Spleen (tissue), 11 donors: ENCODE results near the gene PSME1. TPM values are rescaled to one million over a fixed set of nuclear protein-coding genes. Genes with fewer than 3 reads are reported as not detected.

ENCODE experiments used
- DNase-seq: peaks from one replicate; pipeline ENCODE4 v3.0.0-alpha.2; 2020
- H3K27ac ChIP-seq, 8 donors: fragments of 200-600 bp; sonication (generic) in 7 of 8; 1 replicate in 4 of 8; 2 replicates in 4 of 8; pipeline versions ENCODE4 v1.5.0 to v1.8.0; 2016 to 2021; ENCODE audit warnings: inconsistent platforms in 4 of 8, mild to moderate bottlenecking in 4 of 8, moderate library complexity in 1 of 8
- H3K27me3 ChIP-seq, 7 donors: fragments of 200-600 bp; sonication (generic) in 6 of 7; replicated peaks in 1 of 7; 1 replicate in 4 of 7; 2 replicates in 3 of 7; pipeline versions ENCODE4 v1.5.0 to v1.8.0; 2016 to 2021; ENCODE audit warnings: inconsistent platforms in 3 of 7, mild to moderate bottlenecking in 1 of 7
- H3K36me3 ChIP-seq, 6 donors: fragments of 200-600 bp; sonication (generic) in 5 of 6; 1 replicate in 4 of 6; 2 replicates in 2 of 6; pipeline versions ENCODE4 v1.5.0 to v1.8.0; 2016 to 2021; ENCODE audit warnings: inconsistent platforms in 2 of 6
- H3K4me1 ChIP-seq, 6 donors: fragments of 200-600 bp; sonication (generic) in 5 of 6; 1 replicate in 3 of 6; 2 replicates in 3 of 6; pipeline versions ENCODE4 v1.5.0 to v1.8.0; 2016 to 2021; ENCODE audit warnings: inconsistent platforms in 3 of 6
- H3K4me3 ChIP-seq, 8 donors: fragments of 200-600 bp; sonication (generic) in 7 of 8; 1 replicate in 4 of 8; 2 replicates in 4 of 8; pipeline versions ENCODE4 v1.5.0 to v1.8.0; 2016 to 2021; ENCODE audit warnings: inconsistent platforms in 4 of 8, mild to moderate bottlenecking in 4 of 8, moderate library complexity in 2 of 8
- H3K9me3 ChIP-seq, 8 donors: fragments of 200-600 bp; sonication (generic) in 7 of 8; 1 replicate in 4 of 8; 2 replicates in 4 of 8; pipeline versions ENCODE4 v1.5.0 to v1.8.0; 2016 to 2021; ENCODE audit warnings: inconsistent platforms in 4 of 8
- CTCF ChIP-seq, 11 experiments: fragments of 200-600 bp in 7 of 11; fragments of 450-650 bp in 4 of 11; sonication (generic) in 4 of 11; IDR thresholded peaks in 8 of 11; conservative IDR thresholded peaks in 3 of 11; 1 replicate in 7 of 11; 2 replicates in 4 of 11; pipeline versions ENCODE4 v1.4.0 to v1.8.0; 2016 to 2021; ENCODE audit warnings: antibody characterized with exemption in 11 of 11, inconsistent platforms in 4 of 11, mild to moderate bottlenecking in 1 of 11
- POLR2A ChIP-seq, 3 donors: fragments of 450-650 bp; IDR thresholded peaks; one replicate each; pipeline ENCODE4 v1.5.1; 2017; ENCODE audit warnings: antibody characterized with exemption in 3 of 3, mild to moderate bottlenecking in 1 of 3
- POLR2AphosphoS5 ChIP-seq, 3 donors: sonication (generic); formaldehyde crosslinking; IDR thresholded peaks; one replicate each; pipeline ENCODE4 v1.5.1; 2017; ENCODE audit warnings: antibody characterized with exemption in 3 of 3
- whole genome bisulfite sequencing, 5 donors: extraction: QIAGEN DNeasy Blood & Tissue Kit in 3 of 5; methylation state at CpG; one replicate each; pipeline versions ENCODE4 v1.1.5 to v1.1.7; 2013 to 2018; 5-methylcytosine and 5-hydroxymethylcytosine counted together
- intact Hi-C: fragments of 100-400 bp; cut with DNase I; formaldehyde crosslinking; loops from one replicate; pipeline ENCODE4 v1.15.0; 2023; ENCODE audit warnings: low total_unique reads
- polyA plus RNA-seq, 3 donors: library from polyadenylated mRNA; stranded (reverse); fragments of 200-250 nt; gene quantifications; one replicate each; pipeline ENCODE4 v1.2.1, GENCODE V29; 2013
- total RNA-seq, 7 donors: library from RNA; depleted of rRNA in 3 of 7; stranded (reverse); fragments of >200 nt in 3 of 7; fragmentation: NEBNext Ultra II Directional in 4 of 7; extraction: Animal tissue kit (Norgen Biotek cat#: 25700) in 4 of 7; gene quantifications; one replicate each; pipeline versions ENCODE4 v1.1.0 to v1.2.1, GENCODE V29; 2016 to 2021
- donor health status: healthy with polysubstance abuse.
- donor health status: DM: no; HTN: no; CAD: no; lungs with moderate emphysema.
- donor health status: DM: no; HTN: no; CAD: no.
- donor health status: Bipolar disorder and iron deficiency.
- donor health status: healthy.
- donor health status: DM: no; HTN: no; CAD: no.
- donor health status: DM: yes; HTN: yes; CAD: no.

PSME1 gene
- total and polyA plus RNA-seq, 10 donors: 157 to 441 (median 253) TPM

- H3K4me3 ChIP-seq: peak overlapping the region; percentile 76 to 99 (median 95)
- no peak for DNase-seq
- H3K36me3 ChIP-seq: peaks cover 9 to 74% (median 59%) of the 10 kb centered on the region in 6 donors
- H3K27me3 ChIP-seq: no peaks in the 10 kb centered on the region
- intact Hi-C loops: no loop called here
- peaks cover 25 to 76% (median 55%) of the 10 kb centered on the region in 6 donors for H3K4me1 ChIP-seq
- no peaks in the 10 kb centered on the region for H3K9me3 ChIP-seq
- WGBS, 5 donors: 6 to 9% (median 8%) methylated on average over 18 to 29 of the region's 29 CpGs
- TF ChIP-seq POLR2A (IDR thresholded peaks at IDR 0.05) (no peak), CTCF (IDR thresholded peaks at IDR 0.05 in 8 of 11, conservative IDR thresholded peaks at IDR 0.05 in 3 of 11) (no peak), POLR2AphosphoS5 (IDR thresholded peaks at IDR 0.05) (no peak)
- peak overlapping the region; percentile 79 to 99 (median 96) for H3K27ac ChIP-seq
Observed at GRCh38 chr14:24147761-24148428, 11.9 kb downstream of the PSME1 start.

- no peaks in the 10 kb centered on the region for H3K27me3 ChIP-seq
- WGBS, 5 donors: 92 to 98% (median 95%) methylated on average over 3 of the region's 3 CpGs
- TF ChIP-seq POLR2A (IDR thresholded peaks at IDR 0.05) (no peak), POLR2AphosphoS5 (IDR thresholded peaks at IDR 0.05) (no peak), CTCF (IDR thresholded peaks at IDR 0.05 in 8 of 11, conservative IDR thresholded peaks at IDR 0.05 in 3 of 11) (no peak)
- H3K4me1 ChIP-seq: peaks cover 24 to 61% (median 48%) of the 10 kb centered on the region in 6 donors
- H3K36me3 ChIP-seq: peaks cover 9 to 74% (median 62%) of the 10 kb centered on the region in 6 donors
- no peak overlapping the region for H3K4me3 ChIP-seq
- H3K9me3 ChIP-seq: no peaks in the 10 kb centered on the region
- H3K27ac ChIP-seq: no peak overlapping the region
- intact Hi-C loops: no loop called here
- DNase-seq: no peak
Observed at GRCh38 chr14:24149302-24149969, 13.4 kb downstream of the PSME1 start.

DNA sequence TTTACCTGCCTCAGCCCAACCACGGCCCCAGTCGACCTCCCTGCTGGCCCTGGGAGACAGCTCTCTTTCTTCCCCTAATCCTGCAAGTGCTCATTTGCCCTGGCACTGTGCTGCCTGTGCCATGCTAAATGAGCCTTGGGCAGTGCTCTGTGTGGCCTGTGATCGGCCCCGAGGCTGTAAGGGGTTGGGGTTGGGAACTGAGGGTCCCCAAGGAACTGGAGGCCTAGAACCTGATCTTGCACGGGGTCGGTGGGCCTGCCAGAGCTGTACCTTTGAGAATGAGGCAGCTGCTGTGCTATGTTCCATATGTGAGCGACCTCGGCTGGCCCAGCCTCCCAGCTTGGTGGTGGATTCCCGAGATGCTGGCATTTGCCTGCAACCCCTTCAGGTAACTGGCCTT is 14.1 kb downstream of the PSME1 start:
- 95 to 98% (median 96%) methylated on average over 8 to 9 of the region's 9 CpGs for WGBS, 5 donors
- H3K9me3 ChIP-seq: no peaks in the 10 kb centered on the region
- intact Hi-C loops: no loop called here
- no peak overlapping the region for H3K4me3 ChIP-seq
- peaks cover 9 to 74% (median 65%) of the 10 kb centered on the region in 6 donors for H3K36me3 ChIP-seq
- H3K4me1 ChIP-seq: peaks cover 18 to 61% (median 43%) of the 10 kb centered on the region in 6 donors
- DNase-seq: no peak
- no peak overlapping the region for H3K27ac ChIP-seq
- no peaks in the 10 kb centered on the region for H3K27me3 ChIP-seq
- TF ChIP-seq POLR2A (IDR thresholded peaks at IDR 0.05): no peak
- no peak for TF ChIP-seq POLR2AphosphoS5 (IDR thresholded peaks at IDR 0.05)
- no peak for TF ChIP-seq CTCF (IDR thresholded peaks at IDR 0.05 in 8 of 11, conservative IDR thresholded peaks at IDR 0.05 in 3 of 11)

DNA sequence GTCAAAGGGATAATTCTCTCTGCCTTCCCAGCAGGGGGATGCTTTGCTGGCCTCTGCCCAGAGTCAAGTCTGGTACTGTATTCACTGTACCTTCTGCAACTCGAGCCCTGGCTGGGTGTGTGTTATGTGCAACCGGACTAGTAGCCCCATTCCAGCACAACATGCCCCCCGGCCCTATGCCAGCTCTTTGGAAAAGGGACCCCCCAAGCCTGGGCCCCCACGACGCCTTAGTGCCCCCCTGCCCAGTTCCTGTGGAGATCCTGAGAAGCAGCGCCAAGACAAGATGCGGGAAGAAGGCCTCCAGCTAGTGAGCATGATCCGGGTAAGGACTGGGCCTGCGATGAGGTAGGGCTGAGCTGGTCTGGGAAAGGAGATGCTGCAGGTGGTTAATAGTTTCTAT is 14.6 kb downstream of the PSME1 start:
- H3K4me3 ChIP-seq: no peak overlapping the region
- intact Hi-C loops: no loop called here
- H3K27me3 ChIP-seq: no peaks in the 10 kb centered on the region
- H3K27ac ChIP-seq: peak overlapping the region in 2 of 8 donors; percentile 18 to 36
- 92 to 96% (median 95%) methylated on average over 9 of the region's 9 CpGs for WGBS, 5 donors
- no peak for DNase-seq
- peaks cover 9 to 74% (median 70%) of the 10 kb centered on the region in 6 donors for H3K36me3 ChIP-seq
- H3K4me1 ChIP-seq: peaks cover 13 to 61% (median 41%) of the 10 kb centered on the region in 6 donors
- TF ChIP-seq POLR2AphosphoS5 (IDR thresholded peaks at IDR 0.05): no peak
- TF ChIP-seq CTCF (IDR thresholded peaks at IDR 0.05 in 8 of 11, conservative IDR thresholded peaks at IDR 0.05 in 3 of 11): no peak
- TF ChIP-seq POLR2A (IDR thresholded peaks at IDR 0.05): no peak
- no peaks in the 10 kb centered on the region for H3K9me3 ChIP-seq
